ENCODE data around the gene IL6ST.
"Not testable (repeated sequence)": the region's sequence is repeated elsewhere in the genome, so short reads cannot be mapped to it uniquely, and the experiment has no call there.

IL6ST gene

DNA sequence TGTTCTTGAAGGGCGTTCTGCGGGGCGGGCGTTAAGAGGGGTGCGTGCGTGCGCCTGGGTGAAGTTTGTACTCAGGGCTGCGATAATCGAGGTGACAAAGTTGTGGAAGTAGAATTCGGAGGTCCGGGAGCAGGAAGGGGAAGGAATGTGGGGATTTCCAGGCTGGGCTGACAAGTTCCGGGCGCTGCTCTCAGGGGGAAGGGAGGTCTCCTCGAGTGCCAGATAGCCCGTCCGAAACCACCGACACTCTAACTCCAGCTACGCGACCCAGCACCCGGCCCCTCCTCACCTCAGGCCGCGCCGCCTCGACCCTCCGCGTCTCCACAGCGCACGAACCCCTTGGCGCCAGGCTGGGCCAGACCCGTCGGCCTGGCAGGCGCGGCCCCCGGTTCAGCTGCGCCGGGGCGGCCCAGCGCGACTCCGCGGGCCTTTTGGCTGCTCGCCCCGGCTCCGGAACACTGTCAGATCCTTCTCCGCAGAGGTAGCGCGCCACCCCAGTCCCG, at the start of gene IL6ST:
TSS of gene IL6ST (minus strand) at position 469 of the 503 bp plus-strand sequence. CDS start 18,685 bp downstream, outside the sequence.
- peak; percentile 85 for DNase-seq (ENCODE audit: low read depth, low spot score)

DNA sequence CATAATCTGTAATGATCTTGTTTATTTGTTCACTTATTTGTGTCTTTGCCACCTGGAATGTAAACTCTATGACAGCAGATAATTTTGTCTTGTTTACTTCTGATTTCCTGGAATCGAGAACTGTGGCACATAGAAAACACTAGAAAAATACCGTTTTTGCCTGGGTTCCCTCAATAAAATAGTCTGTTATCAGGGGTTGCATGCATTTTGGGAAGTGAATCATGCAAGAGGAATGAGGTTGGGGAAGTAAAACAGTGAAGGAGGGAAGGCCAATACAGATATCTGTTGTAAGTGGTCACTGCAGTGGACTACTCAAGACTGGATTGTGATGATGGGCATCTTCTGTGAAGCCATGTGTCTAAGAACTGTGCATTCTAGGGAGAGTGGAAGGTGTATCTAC, 45.2 kb upstream of the IL6ST start:
- peak; percentile 33 for DNase-seq (ENCODE audit: low read depth, low spot score)

DNA sequence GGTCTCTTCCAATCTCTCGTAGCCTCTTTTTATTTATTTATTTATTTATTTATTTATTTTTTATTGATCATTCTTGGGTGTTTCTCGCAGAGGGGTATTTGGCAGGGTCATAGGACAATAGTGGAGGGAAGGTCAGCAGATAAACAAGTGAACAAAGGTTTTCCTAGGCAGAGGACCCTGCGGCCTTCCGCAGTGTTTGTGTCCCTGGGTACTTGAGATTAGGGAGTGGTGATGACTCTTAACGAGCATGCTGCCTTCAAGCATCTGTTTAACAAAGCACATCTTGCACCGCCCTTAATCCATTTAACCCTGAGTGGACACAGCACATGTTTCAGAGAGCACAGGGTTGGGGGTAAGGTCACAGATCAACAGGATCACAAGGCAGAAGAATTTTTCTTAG, 43.4 kb upstream of the IL6ST start:
- not testable (repeated sequence) for DNase-seq (ENCODE audit: low read depth, low spot score)

DNA sequence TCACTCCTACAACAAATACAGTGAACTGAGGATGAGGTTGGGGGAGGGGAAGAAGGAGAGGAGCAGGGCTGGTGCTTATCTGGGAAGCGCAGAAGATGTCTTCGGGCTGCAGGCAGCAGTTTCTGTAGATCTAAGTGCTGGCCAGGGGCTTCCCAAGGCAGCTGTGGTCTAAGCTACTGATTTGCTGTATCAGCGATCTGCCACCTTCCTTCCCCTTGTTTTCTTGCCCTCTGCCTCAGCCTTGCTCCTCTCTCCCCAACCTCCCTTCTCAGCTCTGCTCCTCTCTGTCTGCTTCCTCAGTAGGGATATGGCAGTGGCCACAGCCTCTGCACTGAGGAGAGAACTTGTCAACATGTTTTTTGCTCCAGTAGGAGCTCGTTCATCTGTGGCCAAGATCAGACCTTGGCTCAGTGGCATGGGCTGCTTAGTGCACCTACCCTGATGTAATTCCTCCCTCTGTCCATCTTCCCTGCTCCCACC, 42.8 kb upstream of the IL6ST start:
- no peak for DNase-seq (ENCODE audit: low read depth, low spot score)

DNA sequence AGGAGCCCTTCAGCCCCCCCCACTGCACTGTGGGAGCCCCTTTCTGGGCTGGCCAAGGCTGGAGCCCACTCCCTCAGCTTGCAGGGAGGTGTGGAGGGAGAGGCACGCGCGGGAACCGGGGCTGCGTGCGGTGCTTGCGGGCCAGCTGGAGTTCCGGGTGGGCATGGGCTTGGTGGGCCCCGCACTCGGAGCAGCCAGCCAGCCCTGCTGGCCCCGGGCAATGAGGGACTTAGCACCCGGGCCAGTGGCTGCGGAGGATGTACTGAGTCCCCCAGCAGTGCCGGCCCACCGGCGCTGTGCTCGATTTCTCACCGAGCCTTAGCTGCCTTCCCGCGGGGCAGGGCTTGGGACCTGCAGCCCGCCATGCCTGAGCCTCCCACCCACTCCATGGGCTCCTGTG, 40.6 kb upstream of the IL6ST start:
- DNase-seq (ENCODE audit: low read depth, low spot score) = not testable (repeated sequence)

DNA sequence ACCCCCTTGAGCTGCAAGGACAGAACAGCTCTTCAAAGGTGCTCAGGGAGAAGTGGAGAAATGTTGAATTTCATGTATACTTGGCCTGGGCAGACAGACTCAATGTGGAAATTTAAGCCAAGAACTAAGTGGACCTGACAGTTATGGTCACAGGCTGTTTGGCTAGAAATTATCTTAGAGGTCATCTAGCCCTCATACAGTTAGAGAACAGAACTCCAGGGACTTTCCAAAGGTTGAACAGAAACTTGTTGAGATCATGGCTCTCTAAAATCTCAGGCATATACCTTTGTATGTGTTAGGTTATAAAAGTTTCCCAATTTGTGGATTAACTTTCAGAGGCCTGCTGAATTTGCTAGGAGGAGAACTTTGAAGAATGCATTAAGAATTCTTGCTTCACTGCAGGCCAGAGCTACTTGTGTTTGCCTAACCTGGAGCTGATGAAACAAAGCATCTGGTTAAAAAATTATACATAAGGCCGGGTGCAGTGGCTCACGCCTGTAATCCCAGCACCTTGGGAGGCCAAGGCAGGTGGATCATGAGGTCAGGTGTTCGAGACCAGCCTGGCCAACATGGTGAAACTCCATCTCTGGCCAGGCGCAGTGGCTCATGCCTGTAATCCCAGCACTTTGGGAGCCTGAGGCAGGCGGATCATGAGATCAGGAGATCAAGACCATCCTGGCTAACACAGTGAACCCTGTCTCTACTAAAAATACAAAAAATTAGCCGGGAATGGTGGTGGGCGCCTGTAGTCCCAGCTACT, 35.3 kb upstream of the IL6ST start:
- not testable (repeated sequence) for DNase-seq (ENCODE audit: low read depth, low spot score)

DNA sequence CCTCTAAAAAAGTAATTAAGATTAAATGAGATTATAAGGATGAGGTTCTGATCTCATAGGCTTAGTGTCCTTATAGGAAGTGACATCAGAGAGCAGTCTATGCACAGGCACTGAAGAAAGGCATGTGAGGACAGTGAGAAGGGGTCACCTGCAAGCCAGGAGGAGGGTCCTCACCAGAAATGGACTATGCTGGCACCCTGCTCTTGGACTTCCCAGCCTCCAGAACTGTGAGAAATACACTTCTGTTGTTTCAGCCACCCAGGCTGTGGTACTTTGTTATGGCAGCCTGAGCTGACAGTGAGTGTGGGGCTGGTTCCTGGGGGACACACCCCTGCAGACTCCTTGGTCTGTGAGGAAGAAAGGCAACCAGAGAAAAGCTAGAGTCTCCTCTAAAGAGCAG, 34.7 kb upstream of the IL6ST start:
- DNase-seq (ENCODE audit: low read depth, low spot score) = no peak

DNA sequence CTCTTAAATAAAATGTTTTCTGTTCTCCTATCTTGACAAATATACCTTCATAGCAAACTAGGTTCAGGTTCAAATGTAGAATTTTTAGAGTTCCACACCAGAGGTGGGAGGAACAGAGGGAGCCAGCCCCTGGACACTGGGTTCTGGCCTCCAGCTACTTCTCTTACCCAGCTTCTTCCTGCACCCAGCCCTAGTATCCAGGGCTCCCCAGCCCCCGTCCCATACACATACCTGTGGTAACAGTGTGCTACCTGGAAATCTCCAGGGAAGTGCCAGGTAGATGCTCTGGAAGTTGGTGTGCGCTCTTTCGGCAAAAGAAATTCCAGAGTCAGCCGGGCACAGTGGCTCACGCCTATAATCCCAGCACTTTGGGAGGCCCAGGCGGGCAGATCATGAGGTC, 33.9 kb upstream of the IL6ST start:
- no peak for DNase-seq (ENCODE audit: low read depth, low spot score)

DNA sequence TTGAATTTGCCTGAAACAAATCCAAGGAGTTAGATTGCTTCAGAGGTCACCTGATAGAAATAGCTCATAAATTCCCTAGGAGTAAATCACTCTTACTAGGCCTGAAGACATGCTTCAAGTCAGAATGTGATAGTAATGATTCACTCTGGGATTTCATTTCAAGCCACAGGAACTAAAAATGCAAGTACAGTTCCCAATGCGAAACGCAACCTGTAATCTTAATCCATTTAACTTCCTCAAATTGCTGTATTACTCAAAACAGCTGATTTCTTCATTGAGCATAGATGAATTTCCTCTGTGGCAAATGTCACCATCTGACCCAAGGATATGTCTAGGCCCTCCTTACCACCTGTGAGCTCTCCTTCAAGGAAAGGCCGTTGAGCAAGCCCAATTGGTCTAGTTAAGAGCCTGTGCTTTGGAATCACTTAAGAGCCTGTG, 32.1 kb upstream of the IL6ST start:
- peak; percentile 57 for DNase-seq (ENCODE audit: low read depth, low spot score)

DNA sequence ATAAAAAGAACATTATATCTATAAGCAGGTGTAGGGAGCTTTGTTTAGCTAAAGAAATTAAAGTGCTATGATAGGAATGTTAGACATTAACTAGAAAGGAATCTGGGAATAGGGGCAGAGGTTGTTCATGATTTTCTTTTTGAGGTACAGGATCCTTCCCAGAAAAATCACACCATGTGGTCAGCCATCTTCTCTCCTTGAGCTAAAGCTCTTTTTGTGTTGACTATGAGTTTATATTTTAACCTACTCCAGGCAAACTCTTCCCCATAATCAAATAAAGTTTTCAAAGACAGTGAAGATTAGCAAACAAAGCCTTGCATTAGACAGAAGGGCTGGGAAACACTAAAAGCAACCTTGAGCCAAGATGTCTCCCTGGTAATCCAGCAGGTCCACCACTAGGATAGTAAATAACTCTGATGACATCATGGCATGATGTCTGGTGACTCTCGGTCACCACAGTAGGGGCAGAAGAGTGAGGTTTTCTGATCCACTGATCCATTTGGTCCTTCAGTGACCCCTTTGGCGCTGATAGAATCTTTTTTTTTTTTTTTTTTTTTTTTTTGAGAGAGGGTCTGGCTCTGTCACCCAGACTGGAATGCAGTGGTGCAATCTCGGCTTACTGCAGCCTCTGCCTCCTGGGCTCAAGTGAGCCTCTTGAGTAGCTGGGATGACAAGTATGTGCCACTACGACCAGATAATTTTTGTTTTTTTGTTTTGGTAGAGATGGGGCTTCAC, 30.6 kb upstream of the IL6ST start:
- no peak for DNase-seq (ENCODE audit: low read depth, low spot score)

DNA sequence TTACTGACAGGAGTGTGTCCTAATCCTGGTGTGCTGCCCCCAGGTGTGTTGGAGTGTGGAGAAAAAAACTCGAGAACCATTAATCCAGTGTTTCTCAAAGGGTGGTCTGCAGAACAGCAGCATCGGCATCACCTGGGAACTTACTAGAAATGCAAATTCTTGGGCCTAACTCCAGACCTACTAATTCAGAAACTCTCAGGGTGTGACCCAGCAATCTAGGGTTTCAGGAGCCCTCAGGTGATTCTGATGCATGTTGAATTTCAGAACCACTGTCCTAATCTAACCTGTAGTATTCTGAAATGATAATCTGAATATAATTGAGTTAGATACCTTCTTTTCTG, 30.0 kb upstream of the IL6ST start:
- DNase-seq (ENCODE audit: low read depth, low spot score) = no peak

DNA sequence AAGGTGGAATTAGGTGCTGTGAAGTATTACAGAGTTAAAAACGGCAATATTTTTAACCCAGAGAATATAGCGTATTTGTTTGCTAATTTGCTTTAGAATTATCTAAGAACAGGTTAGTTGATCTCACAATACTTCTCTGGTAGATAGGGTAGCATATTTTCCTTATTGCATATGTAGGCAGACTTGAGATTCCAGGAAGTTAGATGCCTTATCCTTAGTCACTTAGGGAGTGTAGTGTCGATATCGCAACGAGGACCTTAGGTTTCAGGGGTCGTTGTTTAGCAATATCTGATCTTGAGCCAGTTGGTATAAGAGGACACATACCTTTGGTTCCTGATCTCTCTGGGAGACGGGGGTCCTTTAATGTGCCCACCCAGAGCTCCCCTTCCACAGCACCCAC, 28.5 kb upstream of the IL6ST start:
- no peak for DNase-seq (ENCODE audit: low read depth, low spot score)

DNA sequence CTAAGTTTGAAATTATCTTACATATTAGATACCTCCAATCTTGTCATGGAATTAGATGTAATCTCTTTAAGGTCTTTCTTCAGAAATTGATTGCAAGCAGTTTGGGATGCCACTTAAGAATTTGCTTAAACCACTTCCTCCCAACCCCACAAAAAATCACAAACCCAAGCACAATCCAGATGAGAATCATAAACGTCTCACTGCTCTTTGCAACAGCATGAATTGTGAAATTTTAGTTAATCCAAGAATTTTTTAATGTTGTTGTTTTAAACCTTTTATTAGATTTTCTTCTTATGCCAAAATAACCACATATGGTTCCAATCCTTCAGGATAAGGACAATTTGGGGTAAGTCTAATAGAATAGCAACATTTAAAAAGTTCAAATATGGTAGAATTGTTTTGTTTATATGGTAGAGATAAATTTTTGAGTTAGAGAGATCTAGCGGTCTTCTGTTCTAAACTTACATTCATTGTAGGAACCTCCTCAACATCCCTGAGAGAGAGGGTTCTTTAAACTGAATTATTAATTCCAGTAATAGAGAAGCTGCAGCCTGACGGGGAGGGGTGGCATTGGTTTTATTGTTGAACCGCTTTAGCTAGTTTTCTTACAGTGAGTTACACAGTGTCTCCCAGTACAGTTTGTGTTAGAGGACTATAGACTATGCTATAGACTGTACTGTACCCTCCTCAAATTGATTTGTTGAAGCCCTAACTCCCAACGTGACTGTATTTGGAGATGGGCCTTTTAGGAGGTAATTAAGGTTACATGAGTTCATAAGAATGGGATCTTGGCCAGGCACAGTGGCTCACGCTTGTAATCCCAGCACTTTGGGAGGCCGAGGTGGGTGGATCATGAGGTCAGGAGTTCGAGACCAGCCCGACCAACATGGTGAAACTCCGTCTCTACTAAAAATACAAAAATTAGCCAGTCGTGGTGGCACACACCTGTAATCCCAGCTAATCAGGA, 24.8 kb upstream of the IL6ST start:
- DNase-seq (ENCODE audit: low read depth, low spot score) = no peak

DNA sequence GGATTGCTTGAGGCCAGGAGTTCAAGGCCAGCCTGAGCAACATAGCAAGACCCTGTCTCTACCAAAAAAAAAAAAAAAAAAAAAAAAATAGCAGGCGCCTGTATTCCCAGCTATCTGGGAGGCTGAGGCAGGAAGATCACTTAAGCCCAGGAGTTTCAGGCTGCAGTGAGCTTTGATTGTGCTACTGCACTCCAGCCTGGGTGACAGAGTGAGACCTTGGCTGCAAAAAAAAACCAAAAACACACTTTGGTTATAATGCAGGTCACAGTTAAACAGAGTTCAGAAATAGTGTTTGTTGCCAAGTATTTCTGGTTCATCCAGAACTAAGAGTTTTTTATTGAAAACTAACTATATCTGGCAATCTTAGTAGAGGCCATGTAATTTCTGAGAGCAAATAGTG, 24.1 kb upstream of the IL6ST start:
- DNase-seq (ENCODE audit: low read depth, low spot score) = no peak

DNA sequence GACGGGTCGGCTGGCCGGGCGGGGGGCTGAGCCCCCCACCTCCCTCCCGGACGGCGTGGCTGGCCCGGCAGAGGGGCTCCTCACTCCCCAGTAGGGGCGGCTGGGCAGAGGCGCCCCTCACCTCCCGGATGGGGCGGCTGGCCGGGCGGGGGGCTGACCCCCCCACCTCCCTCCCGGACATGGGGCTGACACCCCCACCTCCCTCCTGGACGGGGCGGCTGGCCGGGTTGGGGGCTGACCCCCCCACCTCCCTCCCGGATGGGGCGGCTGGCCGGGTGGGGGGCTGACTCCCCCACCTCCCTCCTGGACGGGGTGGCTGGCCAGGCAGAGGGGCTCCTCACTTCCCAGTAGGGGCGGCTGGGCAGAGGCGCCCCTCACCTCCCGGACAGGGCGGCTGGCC, 19.9 kb upstream of the IL6ST start:
- DNase-seq (ENCODE audit: low read depth, low spot score) = not testable (repeated sequence)

DNA sequence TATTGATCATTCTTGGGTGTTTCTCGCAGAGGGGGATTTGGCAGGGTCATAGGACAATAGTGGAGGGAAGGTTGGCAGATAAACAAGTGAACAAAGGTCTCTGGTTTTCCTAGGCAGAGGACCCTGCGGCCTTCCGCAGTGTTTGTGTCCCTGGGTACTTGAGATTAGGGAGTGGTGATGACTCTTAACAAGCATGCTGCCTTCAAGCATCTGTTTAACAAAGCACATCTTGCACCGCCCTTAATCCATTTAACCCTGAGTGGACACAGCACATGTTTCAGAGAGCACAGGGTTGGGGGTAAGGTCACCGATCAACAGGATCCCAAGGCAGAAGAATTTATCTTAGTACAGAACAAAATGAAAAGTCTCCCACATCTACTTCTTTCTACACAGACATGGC, 19.2 kb upstream of the IL6ST start:
- DNase-seq (ENCODE audit: low read depth, low spot score) = not testable (repeated sequence)

DNA sequence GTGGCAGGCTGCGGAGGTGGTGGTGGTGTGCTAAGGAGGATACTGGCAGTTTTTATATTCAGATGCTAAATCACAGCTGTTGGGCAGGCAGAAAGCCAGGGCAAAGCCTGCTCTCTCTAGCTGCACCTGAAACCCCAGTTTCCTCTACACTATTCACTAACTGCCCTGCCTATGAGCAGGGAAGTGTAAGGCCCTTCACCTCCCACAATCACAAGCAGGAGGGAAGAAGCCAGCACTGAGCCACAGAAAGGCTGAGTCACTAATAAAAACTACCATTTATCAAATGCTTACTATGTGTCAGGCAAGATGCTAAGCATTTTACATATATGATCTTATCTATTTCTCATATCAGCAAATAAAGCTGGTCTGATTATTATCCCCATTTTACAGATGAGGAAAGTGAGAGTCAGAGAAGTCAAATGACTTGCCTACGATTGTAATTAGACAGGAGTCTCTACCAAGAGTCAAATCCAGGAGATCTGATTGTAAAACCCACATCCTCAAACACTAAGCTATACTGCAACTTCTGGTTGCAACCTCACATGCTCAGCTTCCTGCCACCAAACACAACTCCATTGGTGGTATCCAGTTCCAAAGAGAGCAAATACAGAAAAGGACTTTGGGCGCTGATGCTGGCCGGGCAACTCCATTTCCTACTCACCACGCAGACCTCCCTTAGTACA, 17.7 kb upstream of the IL6ST start:
- peak; percentile 28 for DNase-seq (ENCODE audit: low read depth, low spot score)

DNA sequence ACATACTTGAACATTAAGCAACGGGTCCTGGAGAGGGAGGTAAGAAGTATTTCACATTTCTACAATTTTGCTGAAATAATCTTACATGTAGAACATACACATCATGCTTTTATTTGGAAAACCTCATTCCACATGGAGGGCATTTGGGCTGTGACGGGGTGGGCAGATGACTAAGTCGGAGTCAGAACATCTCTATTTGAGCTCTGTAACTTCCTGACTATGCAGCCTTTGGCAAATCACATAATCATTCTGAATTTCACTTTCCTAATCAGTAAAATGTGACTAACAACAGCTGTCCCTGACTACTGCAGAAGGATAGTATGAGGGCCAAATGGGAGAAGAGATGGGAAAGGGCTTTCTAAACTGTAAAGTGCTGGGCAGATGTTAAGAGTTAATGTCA, 17.1 kb upstream of the IL6ST start:
- DNase-seq (ENCODE audit: low read depth, low spot score) = peak; percentile 54

DNA sequence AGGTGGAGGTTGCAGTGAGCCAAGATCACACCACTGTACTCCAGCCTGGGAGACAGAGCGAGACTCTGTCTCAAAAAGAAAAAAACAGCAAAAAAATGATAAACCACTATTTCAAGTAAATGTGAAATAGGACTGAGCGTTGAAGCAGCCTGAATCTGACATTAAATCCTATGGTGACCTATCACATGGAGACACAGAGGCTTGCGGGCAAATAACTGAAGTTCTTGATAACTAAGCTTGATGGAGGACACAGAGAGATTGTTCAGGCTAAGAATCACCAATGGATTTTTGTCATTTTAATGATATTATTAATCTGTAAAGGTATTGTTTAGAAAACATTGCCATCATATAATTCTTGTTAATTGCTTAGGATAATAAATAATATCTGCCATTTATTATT, 15.7 kb upstream of the IL6ST start:
- no peak for DNase-seq (ENCODE audit: low read depth, low spot score)

DNA sequence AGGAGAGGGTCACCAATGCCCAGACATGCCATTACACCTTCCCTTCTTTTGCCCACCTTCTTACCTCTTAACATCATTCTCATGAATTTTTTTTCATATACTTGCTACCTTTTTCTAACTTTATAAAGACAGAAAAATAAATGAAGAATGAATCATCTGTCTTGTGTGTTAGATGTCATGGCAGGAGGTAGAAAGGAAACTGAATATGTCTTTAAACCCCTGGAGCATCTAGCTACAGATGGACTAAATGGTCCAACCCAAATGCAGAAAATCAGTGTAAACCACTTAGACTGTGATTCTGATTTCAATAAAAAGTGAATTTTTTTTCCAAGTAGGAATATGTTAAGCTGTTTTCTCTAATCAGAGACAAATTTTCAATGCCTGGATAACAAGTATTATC, 11.8 kb upstream of the IL6ST start:
- no peak for DNase-seq (ENCODE audit: low read depth, low spot score)

DNA sequence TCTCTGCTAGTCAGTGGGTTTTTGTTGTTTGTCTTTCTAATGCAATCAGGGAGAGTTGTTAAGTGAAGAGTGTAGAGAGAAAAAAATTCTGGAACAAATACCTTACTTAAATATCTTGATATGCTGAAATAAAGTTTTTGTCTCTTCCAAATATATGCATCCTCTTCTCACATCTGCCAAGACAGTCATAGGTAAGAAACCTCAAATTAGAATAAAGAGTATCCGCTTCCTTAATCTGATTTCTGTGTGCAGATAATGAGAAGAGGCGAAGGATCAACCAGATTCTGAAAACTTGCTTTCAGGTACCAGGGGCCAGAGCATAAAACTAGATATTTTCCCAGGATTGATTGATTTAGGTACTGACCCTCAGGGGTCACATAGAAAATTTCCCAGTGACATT, 11.3 kb upstream of the IL6ST start:
- no peak for DNase-seq (ENCODE audit: low read depth, low spot score)

Data from astrocyte of the hippocampus (primary cell).